HG03139 (cell line): ENCODE data around the gene YPEL5.
"Not testable (repeated sequence)": the region's sequence is repeated elsewhere in the genome, so short reads cannot be mapped to it uniquely, and the experiment has no call there.

Experiments
- ATAC-seq: cut with Tn5 transposase; IDR thresholded peaks from one replicate; pipeline ENCODE4 v1.9.1; 2021; ENCODE audit not compliant: unreplicated experiment

Gene YPEL5

DNA sequence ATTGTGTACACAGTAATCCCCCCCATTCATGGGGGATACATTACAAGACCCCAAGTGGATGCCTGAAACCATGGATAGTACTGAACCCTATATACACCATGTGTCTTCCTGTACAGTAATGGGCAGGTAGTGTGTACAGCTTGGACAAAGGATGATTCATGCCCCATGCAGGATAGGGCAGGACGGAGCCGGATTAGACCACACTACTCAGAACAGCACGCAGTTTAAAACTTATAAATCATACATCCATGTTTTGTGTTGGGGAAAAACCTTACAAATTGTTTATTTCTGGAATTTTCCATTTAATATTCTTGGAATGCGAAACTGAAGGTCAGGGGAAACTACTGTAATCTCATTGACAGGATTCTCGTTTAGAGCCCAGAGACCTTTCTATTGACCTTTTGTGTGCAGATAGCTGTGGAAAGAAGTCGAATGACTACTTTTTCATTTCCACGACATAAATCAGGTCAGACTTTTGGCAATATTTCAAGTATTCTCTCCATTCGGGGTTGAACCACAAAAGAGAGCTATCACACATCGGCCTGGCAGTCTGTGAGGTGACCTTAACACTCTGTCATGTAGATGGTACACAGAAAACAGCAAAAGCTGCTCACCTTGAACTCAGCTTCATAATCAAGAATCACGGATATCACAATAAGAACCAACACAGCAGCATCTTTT lies 9.9 kb upstream of the YPEL5 start:
- ATAC-seq = no peak

GRCh38 chr2:30139131-30139870 lies 7.5 kb upstream of the YPEL5 start:
- peak; percentile 45 for ATAC-seq

DNA sequence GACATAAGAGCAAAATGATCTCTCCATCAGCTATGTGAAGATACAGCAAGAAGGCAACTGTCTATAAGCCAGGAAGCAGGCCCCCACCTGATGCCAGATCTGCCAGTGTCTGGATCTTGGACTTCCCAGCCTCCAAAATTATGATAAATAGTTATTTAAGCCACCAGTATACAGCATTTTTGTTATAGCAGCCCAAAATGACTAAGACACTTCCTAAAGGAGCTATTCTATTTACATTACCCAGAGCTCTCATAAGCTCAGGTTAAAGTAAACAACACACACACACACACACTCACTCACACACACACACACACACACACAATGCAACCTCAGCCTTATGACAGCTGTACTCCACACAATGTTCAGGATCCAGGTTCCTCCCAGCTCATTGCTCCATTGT lies 5.7 kb upstream of the YPEL5 start:
- no peak for ATAC-seq

DNA sequence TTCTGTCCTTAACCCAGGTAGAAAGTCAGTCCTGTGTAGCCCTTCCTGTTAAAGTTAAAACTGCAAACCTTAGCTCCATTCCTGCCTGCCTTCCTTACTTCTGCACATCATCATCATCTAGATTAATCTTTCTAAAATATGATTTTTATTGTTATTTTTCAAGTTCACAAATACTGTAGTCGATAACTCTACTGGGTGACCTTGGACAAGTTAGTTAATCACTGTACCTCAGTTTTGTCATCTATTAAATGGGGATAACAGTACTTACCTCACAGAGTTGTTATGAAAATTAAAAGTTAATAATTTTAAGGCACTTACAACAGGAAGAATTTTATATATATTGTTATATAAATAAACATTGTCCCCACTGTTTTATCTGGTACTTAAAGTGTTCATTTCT lies 2.5 kb upstream of the YPEL5 start:
- no peak for ATAC-seq

- ATAC-seq = not testable (repeated sequence)
Measured at GRCh38 chr2:30144951-30145350, 1.9 kb upstream of the YPEL5 start.

DNA sequence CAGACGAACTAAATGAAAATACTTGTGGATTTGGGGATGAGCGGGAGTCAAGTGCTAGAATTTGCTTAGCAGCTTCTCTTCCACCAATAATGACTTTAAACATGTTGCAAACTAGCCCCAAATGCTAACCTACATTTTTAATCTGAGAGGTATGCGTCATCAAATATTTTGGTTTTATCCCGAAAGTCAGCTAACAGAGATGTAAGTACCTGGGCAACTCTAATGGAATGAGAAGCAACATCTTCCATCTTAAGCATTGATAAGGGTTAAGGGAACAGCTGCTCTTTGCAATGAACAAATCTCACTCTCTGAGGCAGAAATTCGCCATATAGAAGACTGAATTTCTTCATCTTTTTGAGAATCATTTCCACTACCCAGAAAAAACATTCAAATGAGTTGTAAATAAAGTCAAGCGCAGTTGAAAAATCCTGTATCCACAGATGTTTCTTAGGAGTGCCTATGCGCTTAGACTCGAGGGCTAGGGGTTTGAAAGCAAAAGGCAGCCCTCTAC lies 926 bp upstream of the YPEL5 start:
- no peak for ATAC-seq

DNA sequence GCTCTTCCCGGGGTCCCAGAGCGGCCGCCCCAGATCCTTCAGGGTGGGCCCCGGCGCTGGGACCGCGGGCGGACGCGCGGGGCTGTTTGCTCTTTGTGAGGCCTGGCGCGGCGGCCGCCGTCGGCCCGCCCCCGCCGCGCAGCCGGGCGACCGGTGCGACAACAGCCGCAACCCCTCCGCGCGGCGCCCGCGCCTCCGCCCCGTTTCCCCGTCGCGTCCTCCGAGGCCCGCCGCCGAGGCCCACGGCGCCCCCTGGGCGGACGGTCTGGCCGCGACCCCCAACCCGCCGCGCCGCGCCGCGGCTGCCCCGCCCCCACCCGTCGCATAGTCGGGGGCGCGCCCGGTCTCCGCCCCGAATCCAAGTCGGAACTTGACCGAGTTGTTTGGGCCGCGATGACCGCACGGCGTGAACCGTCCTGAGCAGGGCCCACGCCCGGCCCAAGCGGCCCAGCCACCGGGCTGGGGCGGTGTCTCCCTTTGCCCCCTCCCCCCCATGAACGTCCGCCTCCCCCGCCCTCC lies 448 bp downstream of the YPEL5 start:
- no peak for ATAC-seq

DNA sequence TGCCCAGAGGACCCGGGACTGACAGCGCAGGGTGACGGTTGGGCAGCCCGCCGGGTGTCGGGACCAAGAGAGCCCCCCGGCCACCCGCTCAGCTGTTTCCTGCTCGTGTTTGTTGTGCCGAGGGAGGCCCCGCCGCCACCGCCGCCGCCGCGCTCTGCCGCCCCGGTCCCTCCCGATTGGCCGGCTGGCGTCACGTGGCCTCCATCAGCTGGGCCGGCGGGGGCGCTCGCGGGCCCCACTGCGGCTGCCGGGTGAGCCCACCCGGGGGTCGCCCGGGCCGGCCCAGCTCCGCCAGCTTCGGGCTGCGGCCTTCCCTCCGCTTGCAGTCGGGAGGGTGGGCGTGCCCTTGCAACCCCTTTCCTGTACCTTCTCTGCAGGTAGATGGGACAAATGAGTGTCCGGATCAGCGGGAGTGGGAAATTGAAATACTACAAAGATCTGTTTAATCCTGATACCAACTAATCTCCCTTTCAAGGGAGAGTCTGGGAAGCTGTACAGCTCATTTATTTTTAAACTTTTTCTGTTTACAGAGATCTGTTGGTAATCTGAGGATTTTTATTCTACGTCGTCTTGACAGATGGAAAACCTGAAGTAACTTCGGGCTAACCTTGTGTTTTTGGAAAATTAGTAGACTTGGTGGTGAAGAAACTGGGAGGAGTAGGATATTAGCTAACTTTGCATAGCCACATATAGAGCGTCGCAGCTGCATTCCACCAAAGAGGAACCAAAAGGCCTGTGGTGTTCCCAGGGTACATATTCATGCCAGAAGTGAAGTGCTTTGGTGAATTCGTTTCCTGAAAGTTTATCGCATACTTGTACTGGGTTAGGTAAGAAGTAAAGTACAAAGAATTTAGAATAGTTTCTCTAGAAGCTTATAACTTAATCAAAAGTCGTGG lies 1.2 kb downstream of the YPEL5 start:
- no peak for ATAC-seq

DNA sequence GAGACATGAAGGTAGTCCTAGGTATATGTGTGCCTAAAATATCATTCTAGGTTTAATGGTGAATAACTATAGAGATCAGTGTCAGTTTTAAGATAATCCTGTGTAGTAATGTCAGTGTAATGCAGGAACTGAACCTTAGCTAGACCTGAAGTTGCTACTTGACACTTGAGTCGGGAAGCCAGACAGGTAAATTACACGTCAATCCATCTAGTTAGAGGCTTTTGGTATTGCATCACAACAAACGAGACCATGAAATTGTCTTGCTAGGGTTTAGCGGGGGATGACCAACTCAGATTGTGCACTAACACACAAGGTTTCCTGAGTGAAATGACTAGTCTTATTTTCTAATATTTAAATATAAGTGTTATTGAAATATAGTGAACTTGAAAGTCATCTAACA lies 2.0 kb downstream of the YPEL5 start:
- no peak for ATAC-seq

DNA sequence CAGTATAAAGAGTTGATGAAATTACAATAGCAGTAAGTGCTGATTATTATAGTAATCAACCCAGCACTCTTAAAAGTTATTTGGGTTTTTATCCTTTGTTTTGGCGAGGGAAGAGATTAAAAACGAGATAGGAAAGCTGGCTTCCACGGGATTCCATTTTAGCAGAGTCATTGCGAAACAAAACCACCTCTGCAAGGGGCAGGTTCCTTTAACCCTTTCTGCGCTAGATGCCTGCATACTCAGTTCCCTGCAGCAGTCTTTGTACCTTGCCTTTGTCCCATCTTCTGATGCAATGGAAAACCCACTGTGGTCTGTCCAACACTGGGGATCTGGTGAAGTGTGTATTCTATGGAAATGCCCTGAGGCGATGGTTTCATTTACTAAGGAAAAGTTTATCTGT lies 2.7 kb downstream of the YPEL5 start:
- no peak for ATAC-seq

DNA sequence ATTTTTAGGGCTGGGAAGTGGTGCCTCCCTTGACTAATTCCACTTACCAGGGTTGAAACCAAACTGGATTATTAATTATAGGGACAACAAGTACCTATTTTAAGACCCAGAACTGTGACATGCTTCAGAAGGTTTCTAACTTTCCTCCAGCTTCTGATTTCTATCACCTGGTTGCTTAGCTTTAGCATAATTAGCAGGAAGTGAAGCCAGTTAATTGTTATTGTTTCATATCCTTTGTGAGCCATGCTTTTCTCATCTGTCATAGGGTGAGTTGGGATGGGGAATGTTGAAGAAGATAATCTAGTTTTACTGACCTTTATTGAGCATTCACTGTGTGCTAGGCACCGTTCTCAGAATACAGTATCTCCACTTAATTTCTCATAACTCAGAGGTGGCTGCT lies 3.2 kb downstream of the YPEL5 start:
- no peak for ATAC-seq

DNA sequence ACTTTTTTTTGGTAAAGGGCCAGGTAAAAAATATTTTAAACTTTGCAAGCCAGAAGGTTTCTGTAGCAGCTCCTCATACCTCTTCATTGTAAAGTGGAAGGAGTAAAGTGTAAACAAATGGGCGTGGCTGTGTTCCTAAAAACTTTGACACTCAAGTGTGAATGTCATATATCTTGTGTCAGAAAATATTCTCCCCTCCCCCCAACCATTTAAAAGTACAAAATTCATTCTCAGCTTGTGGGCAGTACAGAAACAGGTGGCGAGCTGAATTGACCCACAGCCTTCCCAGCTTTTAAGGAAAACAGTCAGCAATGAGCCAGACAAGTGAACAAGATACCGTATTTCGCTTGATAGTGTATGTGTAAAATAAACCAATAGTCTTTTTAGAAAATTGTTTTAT lies 4.0 kb downstream of the YPEL5 start:
- no peak for ATAC-seq

GRCh38 chr2:30152385-30152784 lies 5.6 kb downstream of the YPEL5 start:
- ATAC-seq = no peak

GRCh38 chr2:30155202-30155601 lies 8.4 kb downstream of the YPEL5 start:
- no peak for ATAC-seq

DNA sequence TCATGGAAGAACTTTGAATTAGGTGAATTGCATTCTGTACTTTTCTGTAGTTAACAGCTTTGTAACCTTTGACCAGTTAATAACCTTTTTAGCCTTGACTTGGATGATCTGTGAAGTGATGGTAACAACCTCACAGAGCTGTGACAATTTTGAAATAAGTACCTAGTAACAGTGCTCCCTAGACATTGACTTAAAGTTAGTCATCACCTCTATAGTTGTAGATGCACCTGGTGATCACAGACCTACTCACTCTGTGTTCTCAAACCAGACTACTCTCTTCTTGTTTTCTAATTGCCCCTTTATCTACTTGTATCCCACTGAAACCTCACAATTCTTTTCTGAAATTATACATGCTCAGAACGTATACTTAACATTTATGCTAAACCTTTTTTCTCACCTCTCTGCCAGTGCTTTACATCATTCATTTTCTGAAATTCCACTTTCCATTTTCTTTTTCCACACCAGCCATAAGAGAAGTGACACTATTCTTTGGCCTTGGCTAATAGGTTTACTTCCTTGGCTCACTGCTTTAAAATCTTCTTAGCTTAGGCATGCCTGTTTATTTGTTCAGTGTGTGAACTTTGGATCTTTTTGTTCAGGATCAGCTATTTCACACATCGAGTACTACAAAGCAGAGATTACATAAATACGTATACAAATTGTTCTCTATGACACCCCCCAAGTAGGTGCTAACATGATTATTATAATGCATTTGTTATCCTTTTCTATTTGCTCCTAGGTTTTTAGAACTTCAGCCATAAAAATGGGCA lies 9.3 kb downstream of the YPEL5 start:
- ATAC-seq = no peak

DNA sequence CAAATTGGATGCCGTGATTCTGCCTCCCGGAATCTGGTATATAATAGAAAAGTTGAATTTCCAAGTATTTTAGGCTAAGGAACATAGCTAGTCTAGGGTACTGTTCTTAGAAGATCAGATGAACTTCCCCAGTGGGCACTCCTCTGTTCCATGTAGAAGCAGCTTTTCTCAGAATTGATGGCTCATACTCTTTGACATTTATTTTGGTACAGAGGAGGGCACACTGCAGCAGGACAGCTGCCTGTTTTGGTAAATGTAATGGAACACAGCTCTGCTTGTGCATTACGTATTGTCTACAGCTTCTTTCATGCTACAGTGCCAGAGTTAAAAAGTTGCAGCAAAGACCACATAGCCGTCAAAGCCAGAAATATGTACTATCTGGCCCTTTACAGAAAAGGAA lies 10.8 kb downstream of the YPEL5 start:
- ATAC-seq = no peak

- no peak for ATAC-seq
Measured at GRCh38 chr2:30159766-30160165, 13.0 kb downstream of the YPEL5 start.

GRCh38 chr2:30161929-30162706 lies 15.3 kb downstream of the YPEL5 start:
- ATAC-seq = no peak

DNA sequence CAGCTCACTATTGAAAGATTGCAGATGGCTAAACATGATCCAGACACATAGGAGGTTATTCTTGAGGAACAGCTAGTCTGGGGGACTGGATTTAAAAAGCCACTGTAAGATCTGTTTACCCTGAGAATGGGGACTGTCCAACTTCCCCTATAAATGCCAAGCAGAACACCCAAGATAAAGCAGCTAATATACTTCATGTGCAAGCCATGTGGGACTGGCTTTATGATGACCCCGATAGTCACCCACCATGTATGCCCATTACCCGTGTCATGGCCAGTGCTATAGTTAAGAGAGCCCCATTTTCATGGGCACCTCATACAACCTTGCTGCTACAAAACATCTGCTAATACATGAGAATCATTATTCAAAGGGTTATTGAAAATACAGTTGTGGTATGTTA lies 16.0 kb downstream of the YPEL5 start:
- no peak for ATAC-seq
